A549 (cell line): Measurements from ENCODE around the gene TANGO2.

Source experiments
- BHLHE40 ChIP-seq: IDR thresholded peaks from 2 replicates; pipeline ENCODE4 v1.6.1; 2012; ENCODE audit warnings: low read depth, low read length, inconsistent platforms
- CEBPB ChIP-seq, 2 experiments: fragments of >200 bp in 1 of 2; sonication (Bioruptor Twin) in 1 of 2; formaldehyde crosslinking in 1 of 2; IDR thresholded peaks; 2 replicates each; pipeline ENCODE4 v1.6.1; 2012 to 2016
- CHD2 ChIP-seq: fragments of 150-350 bp; IDR thresholded peaks from 2 replicates; pipeline ENCODE4 v1.6.1; 2014; ENCODE audit warnings: low read length; ENCODE audit not compliant: partially characterized antibody
- CTCF ChIP-seq: fragments of >200 bp; sonication (Bioruptor Twin); formaldehyde crosslinking; IDR thresholded peaks from 3 replicates; pipeline ENCODE4 v1.5.1; 2016
- ELK1 ChIP-seq: fragments of 150-350 bp; IDR thresholded peaks from 2 replicates; pipeline ENCODE4 v1.6.1; 2014; ENCODE audit warnings: low read depth, mild to moderate bottlenecking, low read length
- EP300 ChIP-seq, 2 experiments: fragments of >200 bp; sonication (Bioruptor Twin); formaldehyde crosslinking; IDR thresholded peaks; 2 replicates in 1 of 2; 3 replicates in 1 of 2; pipeline ENCODE4 v1.6.1; 2016 to 2017
- FOSL2 ChIP-seq, 2 experiments: fragments of 450-650 bp in 1 of 2; fragments of >200 bp in 1 of 2; sonication (Bioruptor Twin) in 1 of 2; formaldehyde crosslinking; IDR thresholded peaks; 2 replicates each; pipeline versions ENCODE4 v1.5.0 to v1.6.1; 2016 to 2020; ENCODE audit warnings: mild to moderate bottlenecking in 1 of 2, moderate library complexity in 1 of 2
- MAFK ChIP-seq: fragments of 450-650 bp; IDR thresholded peaks from 2 replicates; pipeline ENCODE4 v1.6.1; 2014; ENCODE audit not compliant: partially characterized antibody
- MAX ChIP-seq: IDR thresholded peaks from 2 replicates; pipeline ENCODE4 v1.6.1; 2012
- MAZ ChIP-seq: fragments of 150-350 bp; IDR thresholded peaks from 2 replicates; pipeline ENCODE4 v1.6.1; 2014; ENCODE audit warnings: antibody characterized with exemption, low read depth, low read length, borderline replicate concordance
- POLR2A ChIP-seq: IDR thresholded peaks from 2 replicates; pipeline ENCODE4 v1.6.1; 2012; ENCODE audit warnings: mild to moderate bottlenecking, low read length
- RAD21 ChIP-seq, 2 experiments: fragments of >200 bp in 1 of 2; sonication (Bioruptor Twin) in 1 of 2; formaldehyde crosslinking in 1 of 2; IDR thresholded peaks in 1 of 2; conservative IDR thresholded peaks in 1 of 2; 2 replicates in 1 of 2; 3 replicates in 1 of 2; pipeline ENCODE4 v1.6.1; 2012 to 2018; ENCODE audit warnings: inconsistent platforms in 1 of 2
- SMC3 ChIP-seq: fragments of >200 bp; sonication (Bioruptor Twin); formaldehyde crosslinking; IDR thresholded peaks from 3 replicates; pipeline ENCODE4 v1.6.1; 2018; ENCODE audit warnings: inconsistent platforms
- ZSCAN20 ChIP-seq: fragments of 250-450 bp; sonication (Bioruptor Pico); IDR thresholded peaks from 2 replicates; pipeline ENCODE4 v1.8.0; 2022; ENCODE audit warnings: mild to moderate bottlenecking, moderate library complexity

GRCh38 chr22:19998232-19998951 lies 22.5 kb upstream of the TANGO2 start:
- TF ChIP-seq POLR2A (no peak), MAZ (no peak), FOSL2 (IDR thresholded peaks at IDR 0.05) (no peak), FOSL2 (CRISPR knock-in tag; IDR thresholded peaks at IDR 0.05) (no peak), CTCF (no peak), MAX (no peak), BHLHE40 (no peak), EP300 (IDR thresholded peaks at IDR 0.05) (no peak), ELK1 (no peak), SMC3 (no peak), MAFK (no peak), CEBPB (IDR thresholded peaks at IDR 0.05) (no peak), ZSCAN20 (CRISPR knock-in tag) (no peak), RAD21 (conservative IDR thresholded peaks at IDR 0.05 in 1 of 2, IDR thresholded peaks at IDR 0.05 in 1 of 2) (no peak), CHD2 (no peak)
